Measurements from ENCODE around the gene TMEM212.

DNA sequence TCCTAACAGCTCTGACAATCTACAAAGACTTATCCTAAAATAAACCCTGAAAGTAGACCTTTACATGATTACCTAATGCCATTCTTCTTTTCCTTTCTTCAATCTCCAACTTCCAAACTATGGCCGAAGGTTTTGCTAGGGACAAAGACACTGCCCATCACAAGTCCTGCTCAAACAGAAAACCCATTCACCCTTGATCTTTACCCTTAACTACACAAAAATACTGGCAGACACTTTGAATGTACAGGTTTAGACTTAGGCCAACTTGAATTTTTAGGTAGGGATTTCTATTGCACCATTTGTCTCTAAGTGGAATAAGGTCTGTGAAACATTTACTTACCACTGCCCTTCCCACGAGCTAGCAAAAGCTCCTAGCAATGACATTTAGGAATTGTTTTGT, 64.6 kb downstream of the TMEM212 start:
- TF ChIP-seq CEBPB (tag; IDR thresholded peaks at IDR 0.05) (no peak), NR1H2 (CRISPR knock-in tag; IDR thresholded peaks at IDR 0.05) (no peak), ELK1 (CRISPR knock-in tag; IDR thresholded peaks at IDR 0.05) (no peak)
